H1 (cell line): ENCODE data around the gene TTC38. TPM values are rescaled to one million over a fixed set of nuclear protein-coding genes. Genes with fewer than 3 reads are reported as not detected.

Experiments
- EZH2 ChIP-seq: fragments of 200-600 bp; sonication (generic); IDR thresholded peaks from 2 replicates; pipeline ENCODE4 v1.7.1; 2012; ENCODE audit warnings: low read depth, mild to moderate bottlenecking, moderate library complexity, low read length, inconsistent platforms; ENCODE audit not compliant: severe bottlenecking
- ZNF274 ChIP-seq: IDR thresholded peaks from 2 replicates; pipeline ENCODE4 v1.7.0; 2012; ENCODE audit warnings: low read length, borderline replicate concordance; ENCODE audit errors: extremely low read depth
- polyA plus RNA-seq, 7 experiments: library from polyadenylated mRNA; depleted of rRNA in 3 of 7; stranded (reverse) in 5 of 7; unstranded in 2 of 7; fragments of >200 nt in 5 of 7; fragments of 200-250 nt in 2 of 7; gene quantifications; 1 replicate in 5 of 7; 2 replicates in 1 of 7; 4 replicates in 1 of 7; pipeline versions ENCODE4 v1.2.1 to v1.2.3, GENCODE V29; 2011 to 2013; ENCODE audit warnings: missing spikeins in 2 of 7, mixed read lengths in 2 of 7
- total RNA-seq: library from RNA; stranded (reverse); fragmentation: NEBNext Ultra II Directional; extraction: Animal tissue kit (Norgen Biotek cat#: 25700); gene quantifications from 2 replicates; pipeline ENCODE4 v1.2.1, GENCODE V29; 2021
- TF ChIP-seq, protein P1 (sequence below): fragments of 300-600 bp; sonication (generic); IDR thresholded peaks from 2 replicates; pipeline ENCODE4 v1.7.1; 2012; ENCODE audit warnings: low read length, moderate library complexity, mild to moderate bottlenecking, inconsistent platforms; ENCODE audit not compliant: insufficient replicate concordance

TTC38 gene
- total and polyA plus RNA-seq, 2 of the 8 experiments (the other 6 are each of a cell fraction or from before 2014, with no cell fraction given): 25.3 to 34.8 TPM

DNA sequence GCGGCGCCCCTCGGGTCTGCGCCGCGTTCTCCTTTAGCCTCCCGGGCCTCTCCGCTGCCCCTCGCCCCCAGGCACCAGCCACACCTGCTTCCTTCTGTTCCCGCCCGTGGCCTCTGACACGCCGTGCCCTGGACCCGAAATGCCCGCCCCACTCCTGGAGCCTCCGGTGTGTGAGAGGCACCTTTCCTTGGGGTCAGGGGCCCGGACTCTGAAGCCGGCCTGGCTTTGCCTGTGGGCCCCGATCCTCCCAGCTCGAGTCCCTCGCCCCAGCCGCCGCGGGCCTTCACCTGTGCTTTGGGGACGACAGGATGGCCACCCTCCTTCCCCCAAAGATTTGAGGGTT, 17.1 kb upstream of the TTC38 start (continued):
- TF ChIP-seq, protein P1, sequence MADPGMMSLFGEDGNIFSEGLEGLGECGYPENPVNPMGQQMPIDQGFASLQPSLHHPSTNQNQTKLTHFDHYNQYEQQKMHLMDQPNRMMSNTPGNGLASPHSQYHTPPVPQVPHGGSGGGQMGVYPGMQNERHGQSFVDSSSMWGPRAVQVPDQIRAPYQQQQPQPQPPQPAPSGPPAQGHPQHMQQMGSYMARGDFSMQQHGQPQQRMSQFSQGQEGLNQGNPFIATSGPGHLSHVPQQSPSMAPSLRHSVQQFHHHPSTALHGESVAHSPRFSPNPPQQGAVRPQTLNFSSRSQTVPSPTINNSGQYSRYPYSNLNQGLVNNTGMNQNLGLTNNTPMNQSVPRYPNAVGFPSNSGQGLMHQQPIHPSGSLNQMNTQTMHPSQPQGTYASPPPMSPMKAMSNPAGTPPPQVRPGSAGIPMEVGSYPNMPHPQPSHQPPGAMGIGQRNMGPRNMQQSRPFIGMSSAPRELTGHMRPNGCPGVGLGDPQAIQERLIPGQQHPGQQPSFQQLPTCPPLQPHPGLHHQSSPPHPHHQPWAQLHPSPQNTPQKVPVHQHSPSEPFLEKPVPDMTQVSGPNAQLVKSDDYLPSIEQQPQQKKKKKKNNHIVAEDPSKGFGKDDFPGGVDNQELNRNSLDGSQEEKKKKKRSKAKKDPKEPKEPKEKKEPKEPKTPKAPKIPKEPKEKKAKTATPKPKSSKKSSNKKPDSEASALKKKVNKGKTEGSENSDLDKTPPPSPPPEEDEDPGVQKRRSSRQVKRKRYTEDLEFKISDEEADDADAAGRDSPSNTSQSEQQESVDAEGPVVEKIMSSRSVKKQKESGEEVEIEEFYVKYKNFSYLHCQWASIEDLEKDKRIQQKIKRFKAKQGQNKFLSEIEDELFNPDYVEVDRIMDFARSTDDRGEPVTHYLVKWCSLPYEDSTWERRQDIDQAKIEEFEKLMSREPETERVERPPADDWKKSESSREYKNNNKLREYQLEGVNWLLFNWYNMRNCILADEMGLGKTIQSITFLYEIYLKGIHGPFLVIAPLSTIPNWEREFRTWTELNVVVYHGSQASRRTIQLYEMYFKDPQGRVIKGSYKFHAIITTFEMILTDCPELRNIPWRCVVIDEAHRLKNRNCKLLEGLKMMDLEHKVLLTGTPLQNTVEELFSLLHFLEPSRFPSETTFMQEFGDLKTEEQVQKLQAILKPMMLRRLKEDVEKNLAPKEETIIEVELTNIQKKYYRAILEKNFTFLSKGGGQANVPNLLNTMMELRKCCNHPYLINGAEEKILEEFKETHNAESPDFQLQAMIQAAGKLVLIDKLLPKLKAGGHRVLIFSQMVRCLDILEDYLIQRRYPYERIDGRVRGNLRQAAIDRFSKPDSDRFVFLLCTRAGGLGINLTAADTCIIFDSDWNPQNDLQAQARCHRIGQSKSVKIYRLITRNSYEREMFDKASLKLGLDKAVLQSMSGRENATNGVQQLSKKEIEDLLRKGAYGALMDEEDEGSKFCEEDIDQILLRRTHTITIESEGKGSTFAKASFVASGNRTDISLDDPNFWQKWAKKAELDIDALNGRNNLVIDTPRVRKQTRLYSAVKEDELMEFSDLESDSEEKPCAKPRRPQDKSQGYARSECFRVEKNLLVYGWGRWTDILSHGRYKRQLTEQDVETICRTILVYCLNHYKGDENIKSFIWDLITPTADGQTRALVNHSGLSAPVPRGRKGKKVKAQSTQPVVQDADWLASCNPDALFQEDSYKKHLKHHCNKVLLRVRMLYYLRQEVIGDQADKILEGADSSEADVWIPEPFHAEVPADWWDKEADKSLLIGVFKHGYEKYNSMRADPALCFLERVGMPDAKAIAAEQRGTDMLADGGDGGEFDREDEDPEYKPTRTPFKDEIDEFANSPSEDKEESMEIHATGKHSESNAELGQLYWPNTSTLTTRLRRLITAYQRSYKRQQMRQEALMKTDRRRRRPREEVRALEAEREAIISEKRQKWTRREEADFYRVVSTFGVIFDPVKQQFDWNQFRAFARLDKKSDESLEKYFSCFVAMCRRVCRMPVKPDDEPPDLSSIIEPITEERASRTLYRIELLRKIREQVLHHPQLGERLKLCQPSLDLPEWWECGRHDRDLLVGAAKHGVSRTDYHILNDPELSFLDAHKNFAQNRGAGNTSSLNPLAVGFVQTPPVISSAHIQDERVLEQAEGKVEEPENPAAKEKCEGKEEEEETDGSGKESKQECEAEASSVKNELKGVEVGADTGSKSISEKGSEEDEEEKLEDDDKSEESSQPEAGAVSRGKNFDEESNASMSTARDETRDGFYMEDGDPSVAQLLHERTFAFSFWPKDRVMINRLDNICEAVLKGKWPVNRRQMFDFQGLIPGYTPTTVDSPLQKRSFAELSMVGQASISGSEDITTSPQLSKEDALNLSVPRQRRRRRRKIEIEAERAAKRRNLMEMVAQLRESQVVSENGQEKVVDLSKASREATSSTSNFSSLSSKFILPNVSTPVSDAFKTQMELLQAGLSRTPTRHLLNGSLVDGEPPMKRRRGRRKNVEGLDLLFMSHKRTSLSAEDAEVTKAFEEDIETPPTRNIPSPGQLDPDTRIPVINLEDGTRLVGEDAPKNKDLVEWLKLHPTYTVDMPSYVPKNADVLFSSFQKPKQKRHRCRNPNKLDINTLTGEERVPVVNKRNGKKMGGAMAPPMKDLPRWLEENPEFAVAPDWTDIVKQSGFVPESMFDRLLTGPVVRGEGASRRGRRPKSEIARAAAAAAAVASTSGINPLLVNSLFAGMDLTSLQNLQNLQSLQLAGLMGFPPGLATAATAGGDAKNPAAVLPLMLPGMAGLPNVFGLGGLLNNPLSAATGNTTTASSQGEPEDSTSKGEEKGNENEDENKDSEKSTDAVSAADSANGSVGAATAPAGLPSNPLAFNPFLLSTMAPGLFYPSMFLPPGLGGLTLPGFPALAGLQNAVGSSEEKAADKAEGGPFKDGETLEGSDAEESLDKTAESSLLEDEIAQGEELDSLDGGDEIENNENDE: no peak
- no peak for TF ChIP-seq EZH2
- TF ChIP-seq ZNF274: no peak
